HCT116 (cell line): ENCODE measurements around the gene ZNRF3. TPM values are rescaled to one million over a fixed set of nuclear protein-coding genes. Genes with fewer than 3 reads are reported as not detected.

Experiments used
- ATAC-seq: fragments of 200-7000 bp; cut with Tn5 transposase; 2 replicates; pipeline ENCODE4 v1.9.1; 2020; ENCODE audit warnings: mild to moderate bottlenecking, moderate library complexity
- BruUV-seq: library from RNA; stranded (reverse); fragments of 400-500 nt; replicated peaks from 2 replicates; lab custom pipeline; 2021; lab: Mats Ljungman, UMichigan
- CTCF ChIA-PET: fragments of 300-600 bp; sonication (Branson Sonifier 250); formaldehyde crosslinking; loops from one replicate; lab custom pipeline; 2021; ENCODE audit warnings: antibody characterized with exemption; lab: Charles Lee
- POLR2A ChIA-PET: fragments of 300-600, 350-600 bp; sonication (Branson Sonifier 250); formaldehyde crosslinking; loops from one replicate; lab custom pipeline; 2021; ENCODE audit warnings: antibody characterized with exemption; lab: Charles Lee
- RAD21 ChIA-PET, 2 experiments: fragments of 300-600 bp; sonication (Branson Sonifier 250); formaldehyde crosslinking; loops; one replicate each; lab custom pipeline; 2023; ENCODE audit warnings: low total read pairs in 2 of 2; ENCODE audit not compliant: uncharacterized antibody in 2 of 2, unreplicated experiment in 2 of 2, low non-redundant PET in 1 of 2; lab: Charles Lee
- DNase-seq: peaks from one replicate; pipeline ENCODE4 v3.0.0-alpha.2; 2010; ENCODE audit warnings: low read depth, low spot score
- H2AFZ ChIP-seq: fragments of 200-600 bp; shearing (Covaris generic), sonication (generic); 2 replicates; pipeline ENCODE4 v1.6.1; 2017; ENCODE audit warnings: low read depth, mixed run types, mixed read lengths, antibody characterized with exemption, low read length; ENCODE audit not compliant: poor library complexity, severe bottlenecking
- H3K27ac ChIP-seq: 2 replicates; pipeline ENCODE4 v1.5.1; 2012; ENCODE audit warnings: low read depth, low read length
- H3K27me3 ChIP-seq: fragments of 200-600 bp; sonication (generic); 2 replicates; pipeline ENCODE4 v1.6.1; 2016; ENCODE audit warnings: mixed run types, low read length, mixed read lengths; ENCODE audit not compliant: insufficient read depth
- H3K36me3 ChIP-seq, 2 experiments: fragments of 200-500 bp in 1 of 2; fragments of 200-600 bp in 1 of 2; sonication (Bioruptor generic) in 1 of 2; sonication (generic) in 1 of 2; 2 replicates each; pipeline versions ENCODE4 v1.5.1 to v1.6.1; 2014 to 2016; ENCODE audit warnings: low read length in 2 of 2, inconsistent platforms in 1 of 2, mixed read lengths in 1 of 2, mixed run types in 1 of 2; ENCODE audit not compliant: insufficient read depth in 2 of 2, control insufficient read depth in 1 of 2
- H3K4me1 ChIP-seq, 2 experiments: fragments of 200-600 bp in 1 of 2; sonication (generic) in 1 of 2; 2 replicates each; pipeline versions ENCODE4 v1.5.1 to v1.6.1; 2012 to 2017; ENCODE audit warnings: low read length in 2 of 2, inconsistent platforms in 1 of 2, mild to moderate bottlenecking in 1 of 2, mixed read lengths in 1 of 2, mixed run types in 1 of 2, moderate library complexity in 1 of 2; ENCODE audit not compliant: insufficient read depth in 2 of 2, control insufficient read depth in 1 of 2
- H3K4me2 ChIP-seq: fragments of 200-600 bp; sonication (generic); 2 replicates; pipeline ENCODE4 v1.6.1; 2017; ENCODE audit warnings: mixed run types, low read length, mixed read lengths
- H3K4me3 ChIP-seq, 2 experiments: fragments of 200-600 bp in 1 of 2; sonication (generic) in 1 of 2; replicated peaks in 1 of 2; 2 replicates each; pipeline ENCODE4 v1.5.1; 2011 to 2016; ENCODE audit warnings: low read length in 2 of 2, control low read depth in 1 of 2, low read depth in 1 of 2, mild to moderate bottlenecking in 1 of 2, mixed read lengths in 1 of 2, mixed run types in 1 of 2
- H3K79me2 ChIP-seq: fragments of 200-600 bp; sonication (generic); 2 replicates; pipeline ENCODE4 v1.6.1; 2017; ENCODE audit warnings: mild to moderate bottlenecking, mixed run types, low read length, moderate library complexity, mixed read lengths; ENCODE audit not compliant: insufficient read depth
- H3K9ac ChIP-seq: fragments of 200-600 bp; sonication (generic); 2 replicates; pipeline ENCODE4 v1.6.1; 2016; ENCODE audit warnings: low read length, mixed read lengths
- H3K9me2 ChIP-seq: fragments of 200-600 bp; sonication (generic), shearing (Covaris generic); 2 replicates; pipeline ENCODE4 v1.6.1; 2017; ENCODE audit warnings: mixed run types, mild to moderate bottlenecking, moderate library complexity; ENCODE audit not compliant: insufficient read depth
- H3K9me3 ChIP-seq, 2 experiments: fragments of 200-500 bp in 1 of 2; fragments of 200-600 bp in 1 of 2; sonication (Bioruptor generic) in 1 of 2; sonication (generic) in 1 of 2; 2 replicates each; pipeline ENCODE4 v1.6.1; 2014 to 2017; ENCODE audit warnings: low read length in 2 of 2, mixed read lengths in 2 of 2, inconsistent platforms in 1 of 2, low read depth in 1 of 2, mild to moderate bottlenecking in 1 of 2, mixed run types in 1 of 2, moderate library complexity in 1 of 2; ENCODE audit not compliant: control insufficient read depth in 1 of 2, insufficient read depth in 1 of 2
- H4K20me1 ChIP-seq: fragments of 200-600 bp; sonication (generic), shearing (Covaris generic); 2 replicates; pipeline ENCODE4 v1.6.1; 2017; ENCODE audit warnings: mixed run types, mild to moderate bottlenecking, moderate library complexity; ENCODE audit not compliant: insufficient read depth
- ATF3 ChIP-seq: IDR thresholded peaks from 2 replicates; pipeline ENCODE4 v1.6.1; 2012
- CBX3 ChIP-seq: IDR thresholded peaks from 2 replicates; pipeline ENCODE4 v1.6.1; 2012; ENCODE audit warnings: low read depth
- CEBPB ChIP-seq: IDR thresholded peaks from 2 replicates; pipeline ENCODE4 v1.6.1; 2012; ENCODE audit warnings: low read depth
- EZH2 ChIP-seq: fragments of 200-600 bp; sonication (generic); IDR thresholded peaks from 2 replicates; pipeline ENCODE4 v1.6.1; 2017; ENCODE audit warnings: antibody characterized with exemption, mixed run types
- FOSL1 ChIP-seq: IDR thresholded peaks from 2 replicates; pipeline ENCODE4 v1.6.1; 2012; ENCODE audit warnings: low read depth
- JUND ChIP-seq: IDR thresholded peaks from 2 replicates; pipeline ENCODE4 v1.6.1; 2012
- MAX ChIP-seq: IDR thresholded peaks from 2 replicates; pipeline ENCODE4 v1.6.1; 2012
- SP1 ChIP-seq: IDR thresholded peaks from 2 replicates; pipeline ENCODE4 v1.6.1; 2012; ENCODE audit warnings: low read depth
- SRF ChIP-seq: IDR thresholded peaks from 2 replicates; pipeline ENCODE4 v1.6.1; 2012; ENCODE audit warnings: low read depth
- TCF7L2 ChIP-seq: IDR thresholded peaks from 2 replicates; pipeline ENCODE4 v1.7.0; 2011; ENCODE audit warnings: borderline replicate concordance, inconsistent platforms; ENCODE audit not compliant: insufficient read depth, insufficient read length; ENCODE audit errors: extremely low read depth
- YY1 ChIP-seq: IDR thresholded peaks from 2 replicates; pipeline ENCODE4 v1.6.1; 2011; ENCODE audit warnings: low read length, low read depth, moderate library complexity, mild to moderate bottlenecking; ENCODE audit not compliant: insufficient replicate concordance; ENCODE audit errors: extremely low read depth
- ZBTB33 ChIP-seq: IDR thresholded peaks from 2 replicates; pipeline ENCODE4 v1.6.1; 2011; ENCODE audit warnings: mild to moderate bottlenecking, low read length, moderate library complexity; ENCODE audit not compliant: insufficient replicate concordance; ENCODE audit errors: extremely low read depth
- ZFX ChIP-seq: fragments of 450-650 bp; IDR thresholded peaks from 2 replicates; pipeline ENCODE4 v1.6.1; 2017
- ZNF274 ChIP-seq: fragments of 200-500 bp; sonication (Bioruptor generic); IDR thresholded peaks from 2 replicates; pipeline ENCODE4 v1.6.1; 2014; ENCODE audit warnings: mild to moderate bottlenecking, low read depth, low read length, inconsistent platforms
- intact Hi-C: fragments of 100-400 bp; cut with micrococcal nuclease; formaldehyde crosslinking; loops from 2 replicates; pipeline ENCODE4 v1.10.0; 2022
- total RNA-seq: library from RNA; stranded (reverse); gene quantifications from one replicate; pipeline ENCODE4 v1.2.1, GENCODE V29; 2021; ENCODE audit not compliant: unreplicated experiment

Gene ZNRF3
- total RNA-seq, 1 experiment from 2014 or later = 12.2 TPM

GRCh38 chr22:28980326-28980725, 97.0 kb downstream of the ZNRF3 start:
- no TSS peak for BruUV-seq
- Histone ChIP-seq H3K4me3 (no peak overlapping the region), H3K9me3 (peaks cover 0 to 6% of the 10 kb centered on the region in 2 experiments; a peak in 1 of 4 replicates), H3K79me2 (peaks cover 25% of the 10 kb centered on the region), H3K36me3 (no peaks in the 10 kb centered on the region), H3K4me2 (no peak overlapping the region), H3K9ac (no peak overlapping the region), H2AFZ (no peak overlapping the region), H4K20me1 (peaks cover 7% of the 10 kb centered on the region; the same call in 1 of the 2 replicates), H3K27me3 (no peaks in the 10 kb centered on the region), H3K27ac (no peak overlapping the region), H3K9me2 (no peaks in the 10 kb centered on the region), H3K4me1 (peaks cover 76 to 78% of the 10 kb centered on the region in 2 experiments)
- TF ChIP-seq SRF (no peak), TCF7L2 (no peak), ZFX (no peak), YY1 (no peak), CBX3 (no peak), FOSL1 (no peak)
- CTCF ChIA-PET = interaction anchor here (1.9 kb wide), 1 partner anchor 60 kb away, joined by 6 read pairs; no protein-coding TSS in a partner anchor
- intact Hi-C loops = no loop called here
- no peak for DNase-seq
- no peak for ATAC-seq
- POLR2A ChIA-PET = no interaction called here
- RAD21 ChIA-PET = no interaction called here

- Histone ChIP-seq H2AFZ (no peak overlapping the region), H3K79me2 (peaks cover 25% of the 10 kb centered on the region), H3K9me3 (peaks cover 0 to 8% of the 10 kb centered on the region in 2 experiments; a peak in 1 of 4 replicates), H3K27me3 (no peaks in the 10 kb centered on the region), H3K27ac (no peak overlapping the region), H3K36me3 (peaks cover 0 to under 1% of the 10 kb centered on the region in 2 experiments; a peak in 1 of 4 replicates), H3K9me2 (no peaks in the 10 kb centered on the region), H3K9ac (no peak overlapping the region), H3K4me3 (no peak overlapping the region), H3K4me2 (no peak overlapping the region), H4K20me1 (no peaks in the 10 kb centered on the region; the same call in 1 of the 2 replicates), H3K4me1 (peaks cover 61 to 63% of the 10 kb centered on the region in 2 experiments)
- ChIA-PET RAD21 (no interaction called here), CTCF (interaction anchor here (1.9 kb wide), 1 partner anchor 59 kb away, joined by 6 read pairs; no protein-coding TSS in a partner anchor), POLR2A (no interaction called here)
- ATAC-seq = no peak
- no TSS peak for BruUV-seq
- intact Hi-C loops = no loop called here
- DNase-seq = no peak
- TF ChIP-seq SRF (no peak), EZH2 (no peak), ZFX (no peak), CEBPB (no peak), JUND (no peak), SP1 (no peak), CBX3 (no peak), FOSL1 (no peak), ATF3 (no peak), ZBTB33 (no peak), ZNF274 (no peak), MAX (no peak)
Observed at GRCh38 chr22:28981818-28982499, 98.6 kb downstream of the ZNRF3 start.
